Measurements from ENCODE around the gene ASIC5.

Gene ASIC5

DNA sequence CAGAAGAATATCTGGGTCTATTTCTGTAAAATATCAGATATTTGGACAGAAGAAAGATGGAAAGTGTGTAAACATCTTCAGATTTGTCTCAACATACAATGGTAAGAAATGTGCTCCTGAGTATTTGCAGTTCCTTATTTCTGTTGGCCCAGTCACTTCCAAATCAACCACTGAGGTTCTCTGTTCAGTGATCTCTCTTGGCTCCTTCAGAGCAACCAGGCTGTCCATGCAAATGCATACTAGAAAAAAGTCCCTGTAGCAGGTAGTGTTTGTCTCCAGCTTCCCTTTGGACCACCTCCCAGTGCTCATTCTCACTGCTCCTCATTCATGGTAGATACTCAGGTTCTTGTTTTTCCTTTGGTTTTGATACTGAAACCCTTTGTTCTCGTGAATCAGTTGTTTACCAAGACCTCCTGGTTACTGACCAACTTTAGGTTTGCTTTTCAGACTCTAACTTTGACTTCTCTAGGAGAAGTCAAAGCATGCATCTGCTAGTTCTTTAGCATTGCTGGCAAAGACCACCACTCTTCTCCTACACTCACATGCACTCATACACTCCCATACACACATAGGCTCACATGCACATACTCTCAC, 28.8 kb downstream of the ASIC5 start:
- ChIA-PET POLR2A (no interaction called here), CTCF (no interaction called here)
- TF ChIP-seq, protein P1, sequence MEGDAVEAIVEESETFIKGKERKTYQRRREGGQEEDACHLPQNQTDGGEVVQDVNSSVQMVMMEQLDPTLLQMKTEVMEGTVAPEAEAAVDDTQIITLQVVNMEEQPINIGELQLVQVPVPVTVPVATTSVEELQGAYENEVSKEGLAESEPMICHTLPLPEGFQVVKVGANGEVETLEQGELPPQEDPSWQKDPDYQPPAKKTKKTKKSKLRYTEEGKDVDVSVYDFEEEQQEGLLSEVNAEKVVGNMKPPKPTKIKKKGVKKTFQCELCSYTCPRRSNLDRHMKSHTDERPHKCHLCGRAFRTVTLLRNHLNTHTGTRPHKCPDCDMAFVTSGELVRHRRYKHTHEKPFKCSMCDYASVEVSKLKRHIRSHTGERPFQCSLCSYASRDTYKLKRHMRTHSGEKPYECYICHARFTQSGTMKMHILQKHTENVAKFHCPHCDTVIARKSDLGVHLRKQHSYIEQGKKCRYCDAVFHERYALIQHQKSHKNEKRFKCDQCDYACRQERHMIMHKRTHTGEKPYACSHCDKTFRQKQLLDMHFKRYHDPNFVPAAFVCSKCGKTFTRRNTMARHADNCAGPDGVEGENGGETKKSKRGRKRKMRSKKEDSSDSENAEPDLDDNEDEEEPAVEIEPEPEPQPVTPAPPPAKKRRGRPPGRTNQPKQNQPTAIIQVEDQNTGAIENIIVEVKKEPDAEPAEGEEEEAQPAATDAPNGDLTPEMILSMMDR (IDR thresholded peaks at IDR 0.05; ENCODE audit: insufficient read depth, low read length, missing control alignments), result no peak
- H3K4me3 ChIP-seq (ENCODE audit: low read depth, low read length), result no peak overlapping the region
- DNase-seq (ENCODE audit: low read depth, low spot score), result no peak

DNA sequence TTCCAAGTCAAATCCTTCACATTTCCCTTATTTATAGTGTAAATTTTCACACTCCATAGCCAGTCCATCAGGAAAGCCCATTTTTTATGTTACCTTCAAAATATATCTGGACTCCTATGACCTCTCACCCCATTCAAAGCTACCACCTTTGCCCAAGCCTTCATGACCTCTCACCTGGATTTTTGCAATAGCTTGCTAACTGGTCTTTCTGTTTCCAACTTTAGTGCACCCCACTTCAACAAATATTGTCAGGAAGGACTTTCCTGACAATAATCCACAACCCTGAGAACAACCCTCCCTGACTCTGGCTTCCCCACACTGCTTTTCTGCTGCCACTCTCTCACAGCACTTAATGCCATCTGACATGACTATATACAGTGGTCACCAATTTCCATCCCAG, 33.4 kb downstream of the ASIC5 start:
- no peak for DNase-seq (ENCODE audit: low read depth, low spot score)
- POLR2A ChIA-PET, result no interaction called here
- no peak overlapping the region for H3K4me3 ChIP-seq (ENCODE audit: low read depth, low read length)
- CTCF ChIA-PET, result no interaction called here
- TF ChIP-seq, protein P1 (IDR thresholded peaks at IDR 0.05; ENCODE audit: insufficient read depth, low read length, missing control alignments), result no peak

DNA sequence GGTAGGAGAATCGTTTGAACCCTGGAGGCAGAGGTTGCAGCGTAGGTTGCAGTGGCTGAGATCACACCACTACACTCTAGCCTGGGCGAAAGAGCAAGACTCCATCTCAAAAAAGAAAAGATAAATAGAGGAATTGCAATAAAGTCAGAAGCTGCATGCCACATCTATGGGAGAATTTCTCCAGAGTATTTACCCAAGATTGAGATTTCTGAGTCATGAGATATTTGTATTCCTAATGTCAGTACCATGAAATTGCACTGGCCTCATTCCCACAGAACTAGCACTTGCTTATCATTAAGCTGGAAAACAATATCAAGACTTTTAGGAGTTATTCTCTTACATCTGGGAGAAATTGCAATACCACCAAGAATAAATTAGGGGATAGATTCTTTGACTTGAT, 37.4 kb downstream of the ASIC5 start:
- CTCF ChIA-PET, result no interaction called here
- DNase-seq (ENCODE audit: low read depth, low spot score), result no peak
- TF ChIP-seq, protein P1 (IDR thresholded peaks at IDR 0.05; ENCODE audit: insufficient read depth, low read length, missing control alignments), result no peak
- no peak overlapping the region for H3K4me3 ChIP-seq (ENCODE audit: low read depth, low read length)
- POLR2A ChIA-PET, result no interaction called here

DNA sequence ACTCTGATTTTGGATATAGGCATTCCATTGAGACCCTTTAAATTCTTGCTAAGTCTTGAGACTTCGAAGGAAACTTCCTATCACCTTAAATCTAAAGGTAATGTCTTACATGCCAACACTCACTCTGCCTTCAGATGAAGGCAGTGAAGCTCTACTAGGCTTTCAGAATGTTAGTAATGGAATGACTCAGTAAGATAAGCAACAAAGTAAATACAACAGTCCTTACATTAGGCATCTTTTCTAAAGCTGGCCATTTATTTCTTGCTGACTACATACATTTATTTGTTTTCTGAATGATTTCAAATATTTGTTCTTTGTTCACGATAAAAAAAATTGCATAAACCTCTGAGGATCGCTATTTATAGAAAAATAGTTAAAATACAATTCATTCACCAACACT, 43.5 kb downstream of the ASIC5 start:
- H3K4me3 ChIP-seq (ENCODE audit: low read depth, low read length), result no peak overlapping the region
- no peak for DNase-seq (ENCODE audit: low read depth, low spot score)
- ChIA-PET CTCF (no interaction called here), POLR2A (no interaction called here)
- TF ChIP-seq, protein P1 (IDR thresholded peaks at IDR 0.05; ENCODE audit: insufficient read depth, low read length, missing control alignments), result no peak

DNA sequence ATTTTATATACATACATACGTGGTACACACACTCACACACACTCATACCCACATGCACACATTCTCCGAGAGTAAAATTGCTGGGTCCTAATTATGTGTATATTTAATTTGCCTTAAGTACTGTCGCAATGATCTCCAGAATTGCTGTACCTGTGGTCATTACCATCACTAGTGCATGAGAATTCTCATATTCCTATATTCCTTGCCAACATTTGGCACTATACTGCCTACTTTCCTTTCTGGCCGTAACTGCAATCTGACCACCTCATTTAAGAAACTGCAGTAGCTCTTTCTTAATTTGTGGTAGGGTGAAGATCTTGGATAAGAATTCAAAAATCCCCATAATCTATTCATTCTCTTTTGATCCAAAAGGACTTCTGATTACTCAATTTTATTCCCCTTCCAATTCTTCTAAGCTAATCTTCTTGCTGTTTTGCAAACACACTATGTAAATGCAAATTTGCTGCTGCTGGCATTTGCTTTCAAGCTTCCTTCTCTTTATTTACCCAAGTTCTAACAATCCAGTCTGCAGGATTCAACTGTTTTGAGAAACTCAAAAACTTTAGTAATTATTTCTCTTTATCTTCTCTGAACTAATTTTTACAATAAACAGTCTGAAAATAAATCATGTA, 45.1 kb downstream of the ASIC5 start:
- no peak for DNase-seq (ENCODE audit: low read depth, low spot score)
- TF ChIP-seq, protein P1 (IDR thresholded peaks at IDR 0.05; ENCODE audit: insufficient read depth, low read length, missing control alignments), result no peak
- POLR2A ChIA-PET, result no interaction called here
- H3K4me3 ChIP-seq (ENCODE audit: low read depth, low read length), result no peak overlapping the region
- CTCF ChIA-PET, result interaction anchor here (4.2 kb wide), 1 partner anchor 11 kb away, joined by 21 read pairs; no protein-coding TSS in a partner anchor

DNA sequence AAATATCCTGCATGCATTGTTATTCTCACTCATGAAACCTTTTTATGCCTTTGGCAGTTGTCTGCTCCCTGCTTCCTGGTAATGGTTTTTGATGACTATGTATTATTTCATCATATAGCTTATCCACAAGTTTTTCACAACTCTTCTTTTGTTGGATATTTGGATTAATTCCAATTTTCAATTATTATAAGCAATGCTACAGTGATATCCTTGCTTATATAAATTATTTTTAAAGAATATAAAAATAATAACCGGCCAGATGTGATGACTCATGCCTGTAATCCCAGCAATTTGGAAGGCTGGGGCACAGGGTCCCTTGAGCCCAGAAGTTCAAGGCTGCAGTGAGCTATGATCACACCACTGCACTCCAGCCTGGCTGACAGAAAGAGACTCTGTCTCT, 47.0 kb downstream of the ASIC5 start:
- H3K4me3 ChIP-seq (ENCODE audit: low read depth, low read length), result no peak overlapping the region
- no peak for DNase-seq (ENCODE audit: low read depth, low spot score)
- TF ChIP-seq, protein P1 (IDR thresholded peaks at IDR 0.05; ENCODE audit: insufficient read depth, low read length, missing control alignments), result no peak
- ChIA-PET POLR2A (no interaction called here), CTCF (interaction anchor here (0.9 to 4.2 kb wide), 2 partner anchors 9 to 349 kb away, joined by 3 to 21 read pairs; no protein-coding TSS in a partner anchor)
